ENCODE data around the gene HECW1.
A peak's percentile ranks its signal among the peaks of the same experiment; 100 is the strongest.
"Not testable (repeated sequence)": the region's sequence is repeated elsewhere in the genome, so short reads cannot be mapped to it uniquely, and the experiment has no call there.

HECW1 gene

DNA sequence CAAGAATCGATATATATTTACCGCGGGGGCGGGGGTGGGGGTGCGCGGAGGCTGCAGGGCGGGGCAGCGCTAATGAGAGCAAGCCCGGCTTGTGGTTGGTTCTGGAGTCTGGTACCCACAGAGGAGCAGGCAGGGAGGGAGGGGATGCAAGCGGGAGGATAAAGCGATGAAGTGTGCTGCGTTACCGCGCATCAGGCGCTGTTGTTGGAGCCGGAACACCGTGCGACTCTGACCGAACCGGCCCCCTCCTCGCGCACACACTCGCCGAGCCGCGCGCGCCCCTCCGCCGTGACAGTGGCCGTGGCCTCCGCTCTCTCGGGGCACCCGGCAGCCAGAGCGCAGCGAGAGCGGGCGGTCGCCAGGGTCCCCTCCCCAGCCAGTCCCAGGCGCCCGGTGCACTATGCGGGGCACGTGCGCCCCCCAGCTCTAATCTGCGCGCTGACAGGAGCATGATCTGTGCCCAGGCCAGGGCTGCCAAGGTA, at the start of gene HECW1:
Gene HECW1, plus strand, starts transcription at position 189 of the 482 bp plus-strand sequence. CDS start 131,259 bp downstream, outside the sequence.
- DNase-seq: no peak

DNA sequence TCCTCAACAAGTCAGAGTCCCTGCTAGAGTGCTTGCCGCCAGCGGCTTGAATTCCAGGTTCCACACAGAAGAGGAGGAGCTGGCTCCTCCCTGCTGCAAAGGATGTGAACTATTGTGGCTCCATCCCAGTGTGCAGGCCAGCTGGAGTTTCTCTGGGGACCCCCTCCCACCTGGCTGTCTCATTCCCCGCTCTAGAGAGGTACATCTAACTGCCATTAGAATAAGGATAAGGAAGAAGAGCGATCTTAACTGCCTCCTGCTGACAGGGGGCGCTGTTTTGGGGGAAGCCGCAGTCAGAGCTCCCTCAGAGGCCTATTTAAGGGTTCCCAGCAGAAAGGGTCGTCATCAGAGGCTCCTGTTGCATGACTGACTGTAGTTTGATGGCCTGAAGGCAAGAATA, 40.8 kb upstream of the HECW1 start:
- DNase-seq: no peak

DNA sequence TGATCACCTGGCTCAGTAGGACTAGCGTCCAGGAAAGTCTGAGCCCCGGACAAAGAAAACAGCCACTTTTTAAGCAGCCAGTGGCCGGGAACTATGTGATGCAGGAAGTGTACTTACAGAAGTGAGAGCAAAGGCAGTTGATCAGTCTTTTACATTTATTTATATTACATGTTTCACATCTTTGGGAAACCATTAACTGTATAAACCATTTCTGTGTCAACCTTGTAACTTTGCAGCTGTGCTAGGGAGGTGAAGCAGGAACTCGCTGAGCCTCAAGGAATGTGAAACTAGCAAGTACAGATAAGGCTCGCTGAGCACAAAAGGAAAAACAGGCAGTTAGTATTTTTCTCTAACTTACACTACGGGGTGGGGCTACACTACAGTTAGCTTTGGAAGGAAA, 39.9 kb upstream of the HECW1 start:
- DNase-seq: no peak

DNA sequence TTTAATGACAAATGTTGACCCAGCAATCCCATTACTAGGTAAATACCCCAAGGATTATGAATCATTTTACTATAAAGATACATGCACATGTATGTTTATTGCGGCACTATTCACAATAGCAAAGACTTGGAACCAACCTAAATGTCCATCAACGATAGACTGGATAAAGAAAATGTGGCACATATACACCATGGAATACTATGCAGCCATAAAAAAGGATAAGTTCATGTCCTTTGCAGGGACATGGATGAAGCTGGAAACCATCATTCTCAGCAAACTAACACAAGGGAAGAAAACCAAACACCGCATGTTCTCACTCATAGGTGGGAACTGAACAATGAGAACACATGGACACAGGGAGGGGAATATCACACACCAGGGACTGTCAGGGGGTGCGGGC, 38.6 kb upstream of the HECW1 start:
- not testable (repeated sequence) for DNase-seq

DNA sequence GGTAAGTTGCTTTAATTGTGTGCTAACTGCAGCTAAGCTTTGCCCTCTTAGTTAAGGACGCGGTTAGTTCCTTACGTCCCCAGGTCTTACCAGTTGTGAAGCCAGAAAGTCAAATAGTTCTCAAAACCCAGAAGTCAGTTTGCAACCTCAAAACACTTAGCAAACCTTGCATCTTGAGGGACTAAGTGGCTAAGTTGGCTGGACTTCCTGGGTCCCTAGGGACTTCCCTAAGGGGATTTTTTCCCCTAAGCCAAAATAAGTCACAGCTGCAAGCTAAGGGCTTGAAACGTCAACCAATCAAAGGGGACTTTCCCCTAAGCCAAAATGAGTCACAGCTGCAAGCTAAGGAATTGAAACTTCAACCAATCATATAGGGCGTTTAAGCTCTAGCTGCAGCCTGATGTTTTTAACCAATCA, 36.2 kb upstream of the HECW1 start:
- no peak for DNase-seq

DNA sequence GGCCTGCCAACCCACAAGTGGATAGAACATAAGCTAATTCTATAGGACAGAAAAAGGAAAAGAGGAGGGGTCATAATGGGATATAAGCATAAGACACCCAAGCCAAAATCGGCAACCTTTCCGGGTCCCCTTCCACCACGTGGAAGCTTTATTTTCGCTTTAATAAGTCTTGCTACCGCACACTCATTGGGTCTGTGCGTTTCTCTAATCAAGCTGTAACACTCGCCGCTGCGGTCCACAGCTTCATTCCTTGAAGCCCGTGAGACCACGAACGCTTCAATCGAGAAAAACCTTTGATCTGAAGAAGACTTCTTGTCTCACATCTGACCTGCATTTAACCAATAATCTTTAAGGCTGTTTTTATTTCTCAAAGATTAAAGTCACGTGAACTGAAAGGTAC, 35.8 kb upstream of the HECW1 start:
- no peak for DNase-seq

DNA sequence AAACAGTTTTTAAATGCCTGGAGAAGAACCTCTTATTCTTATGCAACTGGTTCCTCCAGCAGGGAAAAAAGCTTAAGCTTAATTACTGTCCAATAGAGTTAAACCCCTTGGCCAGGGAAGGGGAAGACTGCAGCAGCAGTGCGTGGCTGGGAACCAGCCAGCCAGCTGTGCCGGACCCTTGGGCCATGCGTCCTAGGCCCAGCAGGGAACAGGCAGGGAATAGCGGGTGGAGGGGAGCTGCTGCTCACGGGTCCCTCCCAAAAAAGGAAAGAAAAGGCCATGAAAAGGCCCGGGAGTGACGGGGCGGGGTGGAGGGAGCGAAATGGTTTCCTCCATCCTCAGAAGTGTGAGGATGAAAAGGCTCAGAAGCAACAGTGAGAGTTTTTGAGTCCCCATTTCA, 35.2 kb upstream of the HECW1 start:
- no peak for DNase-seq

DNA sequence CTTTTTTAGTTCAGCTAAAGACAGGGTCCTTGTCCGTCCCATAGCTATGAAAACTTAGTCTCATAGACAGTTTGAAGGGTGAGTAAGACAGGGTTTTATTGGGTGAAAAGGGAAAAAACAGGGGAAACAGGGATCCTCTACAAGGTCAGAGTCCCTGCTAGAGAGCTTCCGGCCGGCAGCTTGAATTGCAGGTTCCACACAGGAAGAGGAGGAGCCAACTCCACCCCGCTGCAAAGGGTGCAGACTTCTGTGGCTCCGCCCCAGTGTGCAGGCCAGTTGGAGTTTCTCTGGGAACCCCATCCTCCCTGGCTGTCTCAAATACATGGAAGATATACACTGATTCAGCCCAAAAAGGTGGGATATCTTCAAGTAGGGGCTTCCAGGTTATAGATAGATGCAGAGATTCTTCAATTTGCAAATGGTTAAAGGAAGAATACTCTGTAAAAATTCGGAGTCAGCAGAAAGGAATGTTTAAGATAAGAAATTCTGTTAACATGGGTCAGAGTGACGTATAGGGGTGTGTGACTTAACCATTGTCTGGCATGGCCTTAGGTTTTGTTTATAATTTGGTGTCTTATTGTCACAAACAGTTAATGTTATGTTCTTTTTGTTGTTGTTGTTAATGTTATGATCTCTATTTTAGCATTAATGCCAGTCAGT, 34.6 kb upstream of the HECW1 start:
- no peak for DNase-seq

DNA sequence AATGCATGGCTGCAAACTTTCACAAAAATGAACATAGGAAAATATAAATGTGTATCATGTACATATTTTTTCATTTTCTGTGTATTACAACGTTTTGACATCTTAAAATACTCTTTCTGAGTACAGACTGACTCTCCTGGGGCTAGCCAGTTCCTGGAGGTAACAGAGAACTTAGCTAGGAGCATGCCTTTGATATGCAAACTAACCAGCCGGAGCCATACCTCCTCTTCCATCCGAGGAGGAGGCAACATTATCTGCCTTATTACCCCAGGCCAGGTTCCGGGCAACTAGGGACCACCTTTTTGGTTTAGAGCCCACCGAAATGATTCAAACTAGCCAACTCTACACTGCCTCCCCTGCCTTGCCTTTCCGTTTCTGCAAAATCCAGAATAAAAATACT, 33.7 kb upstream of the HECW1 start:
- no peak for DNase-seq

DNA sequence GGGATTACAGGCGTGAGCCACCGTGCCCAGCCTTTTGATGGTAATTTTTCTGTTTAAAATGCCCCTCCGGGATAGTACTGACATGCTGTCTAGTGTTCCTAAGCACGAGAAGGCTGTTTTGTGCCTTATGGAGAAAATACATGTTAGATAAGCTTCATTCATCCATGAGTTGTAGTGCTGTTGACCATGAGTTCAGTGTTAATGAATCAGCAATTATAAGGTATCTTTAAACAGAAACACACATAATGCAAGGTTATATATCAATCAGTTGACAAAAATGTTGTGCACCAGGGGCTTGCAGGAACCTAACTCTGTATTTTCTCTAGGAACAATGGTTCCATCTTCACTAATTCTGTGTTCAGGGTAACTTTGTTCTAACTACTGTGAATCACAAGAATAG, 30.8 kb upstream of the HECW1 start:
- no peak for DNase-seq

DNA sequence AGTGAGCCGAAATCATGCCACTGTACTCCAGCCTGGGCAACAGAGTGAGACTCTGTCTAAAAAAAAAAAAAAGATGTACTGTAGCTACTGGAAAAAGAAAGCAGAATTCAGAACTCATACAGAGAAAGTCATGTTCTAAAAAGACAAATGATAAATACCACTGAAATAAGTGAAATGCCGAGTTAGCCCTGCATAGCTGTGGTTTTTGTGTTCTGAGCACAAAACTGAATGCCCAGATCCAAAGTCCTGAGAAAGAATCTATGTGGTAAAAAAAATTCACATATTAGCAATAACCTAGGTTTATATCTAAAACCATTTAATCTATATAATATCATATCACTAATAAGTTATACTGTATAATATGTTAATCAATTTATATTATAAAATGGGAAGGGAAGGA, 29.3 kb upstream of the HECW1 start:
- no peak for DNase-seq

DNA sequence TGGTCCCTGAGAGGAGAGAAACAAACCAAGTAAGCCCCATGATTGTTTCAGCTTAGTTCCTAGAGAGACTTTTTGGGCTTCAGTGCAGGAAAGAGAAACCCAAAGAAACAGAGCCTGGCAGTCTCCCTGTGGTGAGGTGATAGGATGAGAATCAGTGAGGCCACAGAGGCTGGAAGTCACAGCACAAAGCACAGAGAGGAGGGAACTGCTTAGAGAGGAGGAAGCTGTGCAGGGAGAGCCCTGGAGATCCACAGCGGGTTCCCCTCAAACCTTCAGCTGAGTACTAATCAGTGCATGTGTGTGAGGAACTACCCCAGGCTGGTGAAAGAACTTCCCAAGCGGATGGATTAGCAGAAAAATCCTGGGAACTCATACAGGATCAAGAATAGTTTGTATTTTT, 27.4 kb upstream of the HECW1 start:
- no peak for DNase-seq

DNA sequence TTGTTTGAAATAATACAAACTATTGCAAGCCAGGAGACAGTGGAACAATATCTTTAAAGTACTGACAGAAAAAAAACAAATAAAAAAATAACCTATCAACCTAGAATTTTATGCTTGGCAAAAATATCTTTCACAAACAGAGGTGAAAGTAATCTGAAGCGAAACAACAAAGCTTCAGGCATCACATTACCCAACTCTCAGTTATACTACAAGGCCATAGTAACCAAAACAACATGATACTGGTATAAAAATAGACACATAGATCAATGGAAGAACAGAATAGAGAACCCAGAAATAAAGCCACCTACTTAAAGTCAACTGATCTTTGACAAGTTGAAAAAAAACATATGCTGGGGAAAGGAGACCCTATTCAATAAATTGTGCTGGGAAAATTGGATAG, 26.5 kb upstream of the HECW1 start:
- DNase-seq: no peak

DNA sequence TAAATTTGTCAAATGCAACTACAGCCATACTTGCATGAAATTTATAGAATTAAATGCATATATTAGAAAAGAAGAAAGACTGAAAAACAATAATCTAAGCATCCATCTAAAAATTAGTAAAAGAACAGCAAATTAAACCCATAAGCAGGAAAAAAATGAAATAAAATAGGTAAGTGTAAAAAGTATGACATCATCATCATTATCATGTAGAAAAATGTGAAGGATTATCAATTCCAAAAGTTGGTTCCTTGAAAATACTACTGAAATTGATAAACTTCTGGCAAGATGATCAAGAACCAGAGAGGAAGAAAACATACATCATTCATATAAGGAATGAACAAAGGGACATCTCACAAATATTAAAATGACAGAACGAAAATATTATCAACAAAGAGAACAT, 19.6 kb upstream of the HECW1 start:
- no peak for DNase-seq

DNA sequence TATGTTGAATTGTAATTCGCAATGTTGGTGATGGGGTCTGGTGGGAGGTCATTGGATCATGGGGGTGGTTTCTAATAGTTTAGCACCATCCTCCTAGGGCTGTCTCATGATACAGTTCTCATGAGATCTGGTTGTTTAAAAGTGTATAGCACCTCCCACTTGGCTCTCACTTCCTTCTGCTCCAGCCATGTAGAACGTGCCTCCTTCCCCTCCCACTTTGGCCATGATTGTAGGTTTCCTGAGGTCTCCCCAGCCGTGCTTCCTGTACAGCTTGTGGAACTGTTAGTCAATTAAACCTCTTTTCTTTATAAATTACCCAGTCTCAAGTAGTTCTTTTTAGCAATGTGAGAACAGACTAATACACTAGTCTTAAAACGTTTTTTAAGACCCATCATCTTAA, 15.6 kb upstream of the HECW1 start:
- no peak for DNase-seq

DNA sequence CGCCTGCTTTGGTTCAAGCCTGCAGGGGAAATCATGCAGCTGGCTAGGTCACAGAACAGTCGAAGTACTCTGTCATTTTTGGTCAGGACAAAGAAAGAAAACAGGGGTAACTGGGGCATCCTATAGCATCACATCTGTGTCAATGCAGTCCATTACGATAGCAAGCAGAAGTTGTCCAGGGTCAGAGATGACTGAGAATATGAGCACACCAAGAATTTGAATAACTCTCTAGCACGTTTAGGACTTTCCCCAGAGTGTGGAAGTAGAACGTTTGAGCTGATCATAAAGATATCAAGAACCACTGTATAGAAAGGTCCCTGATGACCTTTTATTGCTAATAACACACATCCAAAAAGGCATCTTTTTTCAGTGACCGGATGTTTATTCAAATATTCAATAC, 12.7 kb upstream of the HECW1 start:
- DNase-seq: no peak

DNA sequence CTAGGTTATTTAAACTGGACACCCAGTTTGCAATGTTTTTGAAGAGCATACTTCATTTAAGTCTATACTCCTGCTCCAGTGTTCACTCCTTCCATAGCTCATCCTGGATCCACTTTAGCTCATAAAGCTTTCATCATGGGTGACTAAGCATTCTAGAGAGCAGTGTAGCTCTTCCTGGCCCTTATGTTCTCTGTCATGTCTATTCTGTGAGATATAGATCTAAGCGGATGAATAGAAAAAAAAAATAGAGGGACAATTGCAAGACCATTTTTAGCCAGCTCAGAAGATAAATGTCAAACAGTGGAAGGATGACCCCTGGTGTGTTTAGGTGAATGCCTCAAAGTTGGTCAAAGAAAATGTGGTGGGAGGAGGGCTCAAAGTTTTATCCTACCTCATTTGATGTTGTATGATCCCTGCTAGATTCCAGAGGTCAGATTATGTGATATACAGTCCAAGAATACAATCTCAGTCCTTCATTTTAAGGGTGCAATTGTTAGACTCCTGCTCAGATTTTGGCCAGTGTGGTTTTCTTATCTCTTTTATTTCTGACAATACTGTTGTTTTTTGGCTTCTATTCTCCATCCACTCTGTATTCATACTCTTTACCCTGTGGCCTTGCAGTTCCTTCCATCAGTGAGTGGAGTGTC, 7.5 kb upstream of the HECW1 start:
- DNase-seq: no peak

DNA sequence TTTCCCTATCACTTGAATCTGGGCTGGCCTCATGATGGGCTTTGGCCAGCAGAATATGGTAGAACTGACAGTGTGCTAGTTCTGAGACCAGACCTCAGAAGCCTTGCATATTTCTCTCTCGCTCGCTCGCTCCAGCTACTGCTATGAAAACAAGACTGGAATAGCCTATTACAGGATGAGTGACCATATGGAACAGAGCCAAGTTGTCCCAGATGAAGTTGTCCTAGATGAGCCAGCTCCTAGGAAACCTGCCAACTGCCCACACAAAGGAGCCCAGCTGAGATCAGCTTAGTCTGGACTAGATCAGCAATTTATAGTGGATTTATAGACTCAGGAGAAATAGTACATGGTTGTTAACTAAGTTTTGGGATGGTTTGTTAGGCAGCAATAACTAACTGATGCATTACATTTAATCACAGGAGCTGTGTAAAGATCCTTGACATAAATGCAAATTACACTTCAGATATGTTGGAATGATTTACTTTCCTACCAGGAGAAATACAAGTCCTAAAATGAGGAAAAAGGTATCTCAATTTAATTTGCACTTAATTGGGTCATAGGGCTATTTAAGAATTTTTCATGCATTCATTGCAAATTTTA, 6.8 kb upstream of the HECW1 start:
- no peak for DNase-seq

DNA sequence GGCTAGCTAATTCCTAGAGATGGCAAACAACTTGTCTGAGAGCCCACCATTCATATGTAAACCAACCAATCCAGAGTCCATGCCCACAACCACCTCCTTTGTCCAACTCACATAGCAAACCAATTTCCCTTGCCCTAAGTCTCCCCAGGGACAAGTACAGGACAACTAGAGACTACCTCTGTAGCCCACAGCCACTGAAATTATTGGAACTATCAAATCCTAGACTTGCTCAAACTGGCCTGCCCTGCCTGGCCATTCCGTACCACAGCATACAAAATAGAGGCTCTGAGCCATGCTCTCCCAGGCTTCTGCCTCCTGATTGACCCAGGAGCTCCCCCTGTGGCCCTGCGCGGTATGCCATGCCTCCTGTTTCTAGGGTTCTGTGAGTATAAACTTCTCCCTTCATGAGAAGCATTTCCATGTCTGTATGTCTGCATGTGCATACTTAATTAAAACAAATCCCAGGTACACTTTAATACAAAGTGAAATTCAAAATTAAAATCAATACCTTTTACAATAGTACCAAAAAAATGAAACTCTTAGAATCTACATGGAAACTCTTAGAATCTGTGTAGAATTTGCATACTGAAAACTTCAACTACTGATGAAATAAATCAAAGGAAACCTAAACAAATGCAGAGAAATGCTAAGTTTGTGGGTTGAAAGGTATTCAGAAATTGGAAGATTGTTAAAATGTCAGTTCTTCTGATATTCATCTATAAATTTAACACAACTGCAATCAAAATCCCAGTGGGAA, 4.0 kb upstream of the HECW1 start:
- peak in 2 of 6 experiments; percentile 14 to 18 for DNase-seq

DNA sequence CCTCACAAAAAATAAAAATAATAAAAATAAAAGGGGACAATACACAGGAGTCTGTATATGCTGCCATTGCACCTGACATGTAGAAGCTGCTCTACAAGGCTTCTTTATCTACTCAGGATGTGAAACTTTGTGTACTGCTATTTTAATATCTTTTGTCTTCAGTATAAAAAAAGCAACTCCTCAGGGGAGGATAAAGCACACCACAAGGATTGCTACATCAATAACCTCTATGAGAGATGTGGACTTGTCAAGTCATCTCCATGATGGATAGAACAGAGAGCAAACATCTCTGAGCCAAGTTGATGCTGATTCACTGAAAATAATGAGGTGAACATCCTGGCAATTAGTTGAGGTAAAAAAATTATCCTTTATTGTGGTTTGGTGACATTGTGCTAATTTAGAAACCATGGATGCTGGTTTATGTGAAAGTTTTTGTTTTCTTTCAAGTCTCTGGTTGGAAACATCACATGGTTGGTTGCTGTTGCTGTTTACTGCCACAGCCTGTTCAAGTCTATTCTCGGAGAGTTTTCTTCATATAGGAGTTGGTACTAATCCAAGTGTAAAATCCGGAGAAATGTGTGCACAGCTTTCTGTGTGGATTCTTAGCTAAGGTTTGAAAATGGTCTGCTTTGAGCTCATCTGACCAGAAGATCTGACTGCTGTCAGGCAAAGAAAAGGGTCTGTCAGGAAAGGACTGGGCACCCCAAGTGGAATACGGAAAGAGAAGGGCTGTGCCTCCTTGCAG, 1.5 kb upstream of the HECW1 start:
- DNase-seq: no peak

DNA sequence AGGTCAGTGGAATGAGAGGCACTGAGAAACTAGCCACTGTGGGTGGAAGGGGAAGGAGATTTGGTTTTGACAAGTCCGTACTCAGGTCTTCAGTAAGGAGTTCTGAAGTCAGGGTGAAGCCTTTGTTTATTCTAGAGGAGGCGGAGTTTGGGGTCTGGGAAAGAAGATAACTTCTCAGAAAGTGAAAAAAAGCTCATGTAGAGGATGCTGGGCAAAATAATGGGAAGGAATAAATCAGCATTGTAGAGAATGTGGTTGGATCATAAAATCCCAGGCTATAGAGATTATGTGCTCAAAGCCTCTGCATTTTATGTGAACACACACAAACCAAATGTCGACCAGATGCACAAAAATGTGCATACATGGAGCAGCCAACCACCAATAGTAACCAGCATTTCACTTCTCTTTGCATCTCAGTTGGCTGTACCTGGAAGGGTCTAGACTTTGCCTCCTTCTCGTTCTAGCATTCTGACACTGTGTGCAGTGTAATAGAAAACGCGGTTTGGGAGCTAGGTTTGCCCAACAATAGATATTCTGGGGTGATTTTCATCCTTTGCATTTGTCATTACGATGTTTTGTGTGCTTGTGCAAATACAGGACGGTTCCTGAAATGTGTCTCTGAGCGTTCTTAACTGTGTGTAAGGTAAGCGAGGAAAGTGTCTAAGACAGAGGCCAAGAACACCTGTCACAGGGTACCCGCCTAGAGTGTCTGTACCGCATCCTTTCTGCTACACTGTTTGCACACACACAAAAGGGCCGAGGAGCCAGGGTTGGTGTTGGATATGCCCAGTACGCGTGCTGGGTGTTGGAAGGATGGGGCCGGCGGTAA, 603 bp upstream of the HECW1 start:
- no peak for DNase-seq

All from stimulated activated naive CD4-positive, alpha-beta T cell (primary cell).